AG10803 (cell line): ENCODE results near the gene ASS1.

Experiments used
- DNase-seq: peaks from one replicate; pipeline ENCODE4 v3.0.0; 2010; ENCODE audit warnings: low read depth
- H3K4me3 ChIP-seq: 2 replicates; pipeline ENCODE4 v1.5.1; 2011; ENCODE audit warnings: mild to moderate bottlenecking, low read length, control low read depth
- TF ChIP-seq, protein P1 (sequence below): conservative IDR thresholded peaks from 2 replicates; pipeline ENCODE4 v1.5.1; 2011; ENCODE audit warnings: mild to moderate bottlenecking, low read length, control low read depth, inconsistent platforms

Gene ASS1

GRCh38 chr9:130462685-130463540 lies 18.2 kb downstream of the ASS1 start:
- H3K4me3 ChIP-seq, result no peak overlapping the region
- DNase-seq, result no peak
- TF ChIP-seq, protein P1, sequence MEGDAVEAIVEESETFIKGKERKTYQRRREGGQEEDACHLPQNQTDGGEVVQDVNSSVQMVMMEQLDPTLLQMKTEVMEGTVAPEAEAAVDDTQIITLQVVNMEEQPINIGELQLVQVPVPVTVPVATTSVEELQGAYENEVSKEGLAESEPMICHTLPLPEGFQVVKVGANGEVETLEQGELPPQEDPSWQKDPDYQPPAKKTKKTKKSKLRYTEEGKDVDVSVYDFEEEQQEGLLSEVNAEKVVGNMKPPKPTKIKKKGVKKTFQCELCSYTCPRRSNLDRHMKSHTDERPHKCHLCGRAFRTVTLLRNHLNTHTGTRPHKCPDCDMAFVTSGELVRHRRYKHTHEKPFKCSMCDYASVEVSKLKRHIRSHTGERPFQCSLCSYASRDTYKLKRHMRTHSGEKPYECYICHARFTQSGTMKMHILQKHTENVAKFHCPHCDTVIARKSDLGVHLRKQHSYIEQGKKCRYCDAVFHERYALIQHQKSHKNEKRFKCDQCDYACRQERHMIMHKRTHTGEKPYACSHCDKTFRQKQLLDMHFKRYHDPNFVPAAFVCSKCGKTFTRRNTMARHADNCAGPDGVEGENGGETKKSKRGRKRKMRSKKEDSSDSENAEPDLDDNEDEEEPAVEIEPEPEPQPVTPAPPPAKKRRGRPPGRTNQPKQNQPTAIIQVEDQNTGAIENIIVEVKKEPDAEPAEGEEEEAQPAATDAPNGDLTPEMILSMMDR, result no peak

- no peak for DNase-seq
- TF ChIP-seq, protein P1, result no peak
- H3K4me3 ChIP-seq, result no peak overlapping the region
Measured at GRCh38 chr9:130463763-130464745, 19.3 kb downstream of the ASS1 start.

DNA sequence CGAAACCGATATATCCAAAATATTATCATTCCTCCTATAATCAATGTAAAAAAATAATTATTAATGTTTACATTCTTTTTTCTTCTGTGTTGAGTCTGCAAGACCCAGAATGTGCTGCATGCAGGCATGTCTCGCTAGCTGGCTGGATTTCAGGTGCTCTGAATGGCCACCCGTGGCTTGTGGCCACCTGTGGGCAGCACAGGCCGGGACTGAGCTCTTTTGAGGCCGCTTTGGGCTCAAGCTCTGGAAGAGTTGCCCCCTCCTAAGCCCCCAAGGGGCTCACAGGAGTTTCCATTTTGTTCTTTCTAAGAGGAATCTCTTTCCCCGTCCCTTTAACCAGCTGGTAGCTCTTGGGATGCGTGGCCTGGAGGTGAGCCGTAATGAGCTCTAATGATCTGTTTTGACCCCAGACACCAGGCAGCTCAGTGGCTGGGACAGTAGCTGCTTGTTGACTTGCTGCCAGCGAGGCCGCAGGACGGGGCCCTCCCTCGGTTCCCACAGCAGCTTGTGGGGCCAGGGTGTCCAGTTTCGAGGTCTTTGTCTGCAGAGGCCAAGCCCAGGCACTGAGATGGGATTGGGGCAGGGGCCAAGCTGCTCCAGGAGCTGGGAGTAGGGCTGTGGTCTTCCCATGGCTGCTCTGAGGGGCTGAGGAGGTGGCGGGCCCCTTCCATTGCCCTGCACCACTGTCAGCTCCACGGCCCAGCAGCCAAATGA lies 20.8 kb downstream of the ASS1 start:
- TF ChIP-seq, protein P1, result no peak
- H3K4me3 ChIP-seq, result no peak overlapping the region
- DNase-seq, result no peak

- no peak for DNase-seq
Measured at GRCh38 chr9:130466537-130467217, 21.9 kb downstream of the ASS1 start.

DNA sequence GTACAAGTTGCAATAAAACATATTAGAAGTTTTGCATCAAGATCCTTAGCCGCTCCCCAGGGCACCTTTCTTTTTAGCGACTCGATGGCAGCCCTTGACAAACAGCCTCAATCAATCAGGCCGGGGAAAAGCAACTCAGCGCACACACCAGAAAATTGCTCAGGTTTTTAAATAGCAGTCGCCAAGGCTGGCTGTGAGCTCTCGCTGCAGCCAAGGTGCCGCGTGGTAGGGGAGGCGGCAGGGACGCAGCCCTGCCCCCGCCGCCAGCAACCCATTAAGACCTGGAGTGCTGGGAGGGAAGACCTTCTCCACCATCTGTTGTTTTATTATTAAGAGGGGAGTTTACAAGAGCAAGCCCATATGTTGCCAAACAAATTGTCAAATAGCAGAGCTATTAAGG lies 22.6 kb downstream of the ASS1 start:
- TF ChIP-seq, protein P1, result no peak
- DNase-seq, result no peak
- H3K4me3 ChIP-seq, result no peak overlapping the region

More at GRCh38 chr9:130466537-130467217, 21.9 kb downstream of the ASS1 start:
- no peak overlapping the region for H3K4me3 ChIP-seq
- TF ChIP-seq, protein P1, result no peak

GRCh38 chr9:130468566-130468965 lies 23.8 kb downstream of the ASS1 start:
- no peak for DNase-seq
- H3K4me3 ChIP-seq, result no peak overlapping the region
- TF ChIP-seq, protein P1, result no peak
